ENCODE results near the gene PYGO1. TPM values are rescaled to one million over a fixed set of nuclear protein-coding genes. Genes with fewer than 3 reads are reported as not detected.

PYGO1 gene
- total and polyA plus RNA-seq, 2 of the 8 experiments (the other 6 are each of a cell fraction or from before 2014, with no cell fraction given): 0.50 to 1.1 TPM

- no peak for TF ChIP-seq ATF3 (IDR thresholded peaks at IDR 0.05; ENCODE audit: insufficient read depth, low read depth, low read length)
- no peak for TF ChIP-seq CBX8 (IDR thresholded peaks at IDR 0.05; ENCODE audit: borderline replicate concordance, low read depth, low read length)
- TF ChIP-seq CHD7 (IDR thresholded peaks at IDR 0.05; ENCODE audit: insufficient replicate concordance, low read length): no peak
- TF ChIP-seq GABPA (IDR thresholded peaks at IDR 0.05; ENCODE audit: borderline replicate concordance, insufficient read depth, low read length): no peak
These were observed 45.6 kb upstream of the PYGO1 start (continued) for GRCh38 chr15:55633731-55634130.
